ENCODE measurements around the gene PEX12. TPM values are rescaled to one million over a fixed set of nuclear protein-coding genes. Genes with fewer than 3 reads are reported as not detected.
A peak's percentile ranks its signal among the peaks of the same experiment; 100 is the strongest.

Gene PEX12
- total and polyA plus RNA-seq, 2 of the 4 experiments (the other 2 are of a cell fraction), result 4.5 to 7.9 TPM

DNA sequence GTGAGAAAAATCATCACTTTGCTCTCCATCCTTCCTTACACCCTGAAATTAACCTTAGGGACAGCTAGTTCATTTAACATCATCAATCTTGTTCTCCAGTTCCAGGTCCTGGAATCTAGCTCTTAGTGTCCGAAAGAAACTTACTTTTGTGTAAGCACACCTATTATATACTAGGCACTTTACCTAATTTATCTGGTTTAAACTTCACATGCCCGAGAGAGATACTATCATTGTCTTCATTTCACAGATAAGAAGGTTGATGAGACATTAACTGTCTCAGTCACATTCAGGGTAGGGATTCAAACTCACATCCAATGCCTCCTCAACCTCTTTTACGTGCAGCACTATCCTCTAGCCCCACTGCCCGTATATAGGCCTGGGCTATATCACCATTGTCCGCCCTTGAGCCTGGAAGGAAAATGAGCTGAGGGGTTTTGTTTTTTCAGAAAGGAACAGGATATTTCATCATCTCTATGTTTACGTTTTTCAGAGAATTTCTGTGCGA, 8.2 kb upstream of the PEX12 start:
- Histone ChIP-seq H3K9me3 (ENCODE audit: control insufficient read depth, insufficient read depth, low read length) (no peaks in the 10 kb centered on the region), H3K56ac (ENCODE audit: extremely low read depth, insufficient read depth, low read length) (peak overlapping the region; percentile 94), H3K9ac (ENCODE audit: low read depth, low read length) (peak overlapping the region; percentile 55), H3K4me1 (ENCODE audit: control insufficient read depth, insufficient read depth, low read length) (0 out of 2 replicates have a peak, but pooled peaks cover 2% of the 10 kb centered on the region), H2BK15ac (ENCODE audit: low read depth, low read length) (peak overlapping the region; percentile 39; the same call in 2 of the 3 replicates), H4K20me1 (ENCODE audit: insufficient read depth, low read length) (peaks cover 11% of the 10 kb centered on the region), H2BK20ac (ENCODE audit: low read depth, low read length) (no peak overlapping the region), H3K4ac (ENCODE audit: low read depth, low read length) (peak overlapping the region; percentile 90), H3K27me3 (ENCODE audit: control insufficient read depth, insufficient read depth, low read length) (no peaks in the 10 kb centered on the region), H2BK120ac (ENCODE audit: low read depth, low read length) (peak overlapping the region; percentile 75), H3K14ac (replicated peaks; ENCODE audit: low read depth, low read length) (peak overlapping the region; percentile 80), H4K8ac (ENCODE audit: low read depth in 2 of 2, low read length in 2 of 2) (peak overlapping the region; percentile 93 to 100), H2BK5ac (ENCODE audit: low read depth, low read length, poor library complexity, severe bottlenecking) (peak overlapping the region; percentile 77), H3K9me1 (ENCODE audit: insufficient read depth, low read length) (peaks cover 6% of the 10 kb centered on the region; the same call in 1 of the 2 replicates), H3K79me1 (ENCODE audit: low read depth in 1 of 2, low read length in 2 of 2) (peaks cover 7 to 33% of the 10 kb centered on the region in 2 experiments; a peak in 3 of 4 replicates), H3K18ac (ENCODE audit: low read depth, low read length) (peak overlapping the region; percentile 38), H2AK9ac (replicated peaks; ENCODE audit: low read depth, low read length, poor library complexity) (peak overlapping the region; percentile 98), H4K91ac (ENCODE audit: insufficient read depth, low read depth, low read length) (peak overlapping the region; percentile 93), H3K23ac (ENCODE audit: low read depth, low read length) (peak overlapping the region; percentile 48; the same call in 1 of the 2 replicates), H3K36me3 (ENCODE audit: control insufficient read depth, insufficient read depth, low read length) (no peaks in the 10 kb centered on the region), H3K4me3 (ENCODE audit: insufficient read depth, low read depth, low read length) (peak overlapping the region; percentile 66), H2AK5ac (ENCODE audit: low read depth, low read length) (peak overlapping the region; percentile 90), H3K27ac (ENCODE audit: insufficient read depth, low read length) (peak overlapping the region; percentile 67), H4K5ac (ENCODE audit: low read depth, low read length) (peak overlapping the region; percentile 98), H2AFZ (replicated peaks; ENCODE audit: low read length, poor library complexity) (peak overlapping the region; percentile 96), H3K4me2 (ENCODE audit: low read depth, low read length) (peak overlapping the region; percentile 57)
- peak; percentile 3; the same call in 1 of the 2 replicates for ATAC-seq (ENCODE audit: low read depth)
- no peak for DNase-seq
- BruUV-seq (replicated peaks), result no TSS peak
- dilution Hi-C loops (cut with HindIII; ENCODE audit: low sequenced_read_pairs, unreplicated experiment), result no loop called here
- in situ Hi-C loops (cut with MboI; ENCODE audit: low sequenced_read_pairs), result loop anchor here (25.0 kb wide), 1 partner anchor 599 kb away; the partner anchor contains the start of gene LIG3
- POLR2A ChIA-PET (ENCODE audit: unreplicated experiment), result interaction anchor here (0.7 to 1.0 kb wide), 2 partner anchors 8 to 68 kb away, joined by 4 to 5 read pairs; partner anchors contain the start of gene PEX12
- no CpG with 5 or more reads among the region's 7 CpGs for WGBS, 2 experiments (ENCODE audit: extremely low coverage in 2 of 2, insufficient read length in 1 of 2)
- CTCF ChIA-PET, result no interaction called here
- intact Hi-C loops (cut with micrococcal nuclease), result loop anchor here (1.0 to 2.0 kb wide), 2 partner anchors 223 to 342 kb away; partner anchors contain the start of gene TAF15
- no peak for TF ChIP-seq NFE2L2 (IDR thresholded peaks at IDR 0.05; ENCODE audit: low read depth, low read length)
- peak; percentile 43; the same call in 1 of the 2 replicates for TF ChIP-seq CEBPB (IDR thresholded peaks at IDR 0.05; ENCODE audit: low read depth, low read length)

Data from IMR-90 (cell line).